Breast epithelium (tissue), 4 donors: ENCODE measurements around the gene PLOD3. TPM values are rescaled to one million over a fixed set of nuclear protein-coding genes. Genes with fewer than 3 reads are reported as not detected.

Experiments
- DNase-seq, 2 donors: peaks; one replicate each; pipeline ENCODE4 v3.0.0-alpha.2; 2019; ENCODE audit warnings: low spot score in 2 of 2
- H3K27ac ChIP-seq, 2 donors: fragments of 200-600 bp; sonication (generic) in 1 of 2; one replicate each; pipeline ENCODE4 v1.5.1; 2016 to 2019; ENCODE audit warnings: mild to moderate bottlenecking in 1 of 2
- H3K27me3 ChIP-seq, 2 donors: fragments of 200-600 bp; sonication (generic) in 1 of 2; one replicate each; pipeline versions ENCODE4 v1.5.1 to v1.6.0; 2017 to 2019; ENCODE audit warnings: control low read depth in 1 of 2, mild to moderate bottlenecking in 1 of 2
- H3K36me3 ChIP-seq: fragments of 200-600 bp; one replicate; pipeline ENCODE4 v1.5.1; 2019
- H3K4me1 ChIP-seq, 2 donors: fragments of 200-600 bp; sonication (generic); one replicate each; pipeline ENCODE4 v1.5.1; 2016 to 2019; ENCODE audit warnings: control low read depth in 1 of 2
- H3K4me3 ChIP-seq, 3 donors: fragments of 200-600 bp; sonication (generic); 1 replicate in 2 of 3; 2 replicates in 1 of 3; pipeline ENCODE4 v1.5.1; 2016 to 2019; ENCODE audit warnings: mild to moderate bottlenecking in 3 of 3, moderate library complexity in 2 of 3
- H3K9me3 ChIP-seq, 2 donors: fragments of 200-600 bp; sonication (generic) in 1 of 2; one replicate each; pipeline ENCODE4 v1.5.1; 2016 to 2019; ENCODE audit warnings: control low read depth in 1 of 2
- CTCF ChIP-seq, 3 donors: fragments of 450-650 bp; IDR thresholded peaks; one replicate each; pipeline ENCODE4 v1.5.1; 2016 to 2017; ENCODE audit warnings: antibody characterized with exemption in 3 of 3, mild to moderate bottlenecking in 3 of 3, moderate library complexity in 3 of 3
- POLR2A ChIP-seq: fragments of 450-650 bp; IDR thresholded peaks from one replicate; pipeline ENCODE4 v1.6.1; 2016; ENCODE audit warnings: antibody characterized with exemption, mild to moderate bottlenecking, moderate library complexity
- POLR2AphosphoS5 ChIP-seq, 3 donors: sonication (generic); formaldehyde crosslinking; IDR thresholded peaks; one replicate each; pipeline ENCODE4 v1.6.1; 2017; ENCODE audit warnings: antibody characterized with exemption in 3 of 3
- intact Hi-C: fragments of 100-400 bp; cut with DNase I; formaldehyde crosslinking; loops from one replicate; pipeline ENCODE4 v1.15.1; 2023; ENCODE audit warnings: low total_unique reads
- total RNA-seq, 3 donors: library from RNA; depleted of rRNA; stranded (reverse); fragments of >200 nt; gene quantifications; one replicate each; pipeline ENCODE4 v1.1.0, GENCODE V29; 2016

Gene PLOD3
- total RNA-seq, 3 donors from 2014 or later, result 23.9 to 46.2 (median 43.2) TPM

GRCh38 chr7:101156866-101157589, 60.4 kb downstream of the PLOD3 start:
- Histone ChIP-seq H3K27ac (no peak overlapping the region), H3K27me3 (no peaks in the 10 kb centered on the region), H3K9me3 (no peaks in the 10 kb centered on the region), H3K36me3 (no peaks in the 10 kb centered on the region), H3K4me3 (no peak overlapping the region), H3K4me1 (peaks cover 5 to 6% of the 10 kb centered on the region in 2 donors)
- intact Hi-C loops, result no loop called here
- TF ChIP-seq CTCF (IDR thresholded peaks at IDR 0.05) (no peak), POLR2AphosphoS5 (IDR thresholded peaks at IDR 0.05) (no peak), POLR2A (no peak)
- DNase-seq, result no peak

- Histone ChIP-seq H3K27ac (no peak overlapping the region), H3K36me3 (no peaks in the 10 kb centered on the region), H3K9me3 (no peaks in the 10 kb centered on the region), H3K27me3 (no peaks in the 10 kb centered on the region), H3K4me1 (peaks cover 5 to 6% of the 10 kb centered on the region in 2 donors), H3K4me3 (no peak overlapping the region)
- TF ChIP-seq POLR2A (no peak), CTCF (IDR thresholded peaks at IDR 0.05) (no peak), POLR2AphosphoS5 (IDR thresholded peaks at IDR 0.05) (no peak)
- no peak for DNase-seq
- intact Hi-C loops, result no loop called here
Measured at GRCh38 chr7:101156277-101156676, 61.1 kb downstream of the PLOD3 start.

Other genes starting within 250 kb of the PLOD3 start
- gene MUC12, start 248.0 kb downstream of the PLOD3 start, total RNA-seq, result 1 to 10 TPM in 2 of 3 donors, not detected in 1; 1.4 to 5.2 TPM
- under 1 TPM in 1 of 3 donors, not detected in 2; under 0.01 TPM for gene MUC17, start 197.5 kb downstream of the PLOD3 start, total RNA-seq
- gene TRIM56, start 132.1 kb downstream of the PLOD3 start, total RNA-seq, result 10 to 100 TPM; 14.1 to 21.6 (median 19.9) TPM
- 10 to 100 TPM in 1 of 3 donors, 1 to 10 TPM in 2; 6.2 to 24.3 (median 7.4) TPM for gene SERPINE1, start 90.5 kb downstream of the PLOD3 start, total RNA-seq
- gene AP1S1, start 63.1 kb downstream of the PLOD3 start, total RNA-seq, result 10 to 100 TPM; 29.6 to 55.7 (median 44.6) TPM
- gene VGF, start 52.0 kb downstream of the PLOD3 start, total RNA-seq, result under 1 TPM in 1 of 3 donors, not detected in 2; 0.16 TPM
- gene NAT16, start 37.3 kb downstream of the PLOD3 start, total RNA-seq, result not detected
- 1 to 10 TPM in 1 of 3 donors, not detected in 2; 2.6 TPM for gene MOGAT3, start 16.5 kb downstream of the PLOD3 start, total RNA-seq
- 100 to 1,000 TPM in 1 of 3 donors, 10 to 100 TPM in 2; 80.2 to 107 (median 91.4) TPM for gene ZNHIT1, start 584 bp upstream of the PLOD3 start, total RNA-seq
- gene CLDN15, start 20.2 kb upstream of the PLOD3 start, total RNA-seq, result 10 to 100 TPM; 14.4 to 44.6 (median 17.1) TPM
- 100 to 1,000 TPM; 252 to 432 (median 278) TPM for gene FIS1, start 27.5 kb upstream of the PLOD3 start, total RNA-seq
- gene IFT22, start 104.2 kb upstream of the PLOD3 start, total RNA-seq, result 10 to 100 TPM; 19.7 to 33.4 (median 24.5) TPM
- not detected for gene COL26A1, start 145.3 kb upstream of the PLOD3 start, total RNA-seq